Measurements from ENCODE around the gene GRM3.

GRCh38 chr7:86908948-86909347, 265.2 kb downstream of the GRM3 start:
- TF ChIP-seq CTCF (IDR thresholded peaks at IDR 0.05): no peak
- no peak for TF ChIP-seq POLR2A (IDR thresholded peaks at IDR 0.05)
